Body of pancreas (tissue), 4 donors: ENCODE results near the gene RAB41.

Experiments
- CTCF ChIP-seq, 7 experiments: fragments of 450-650 bp in 4 of 7; fragments of 200-600 bp in 3 of 7; sonication (generic) in 3 of 7; IDR thresholded peaks; one replicate each; pipeline ENCODE4 v1.5.1; 2016 to 2019; ENCODE audit warnings: antibody characterized with exemption in 7 of 7
- POLR2A ChIP-seq, 3 donors: fragments of 450-650 bp; IDR thresholded peaks; one replicate each; pipeline ENCODE4 v1.6.1; 2016; ENCODE audit warnings: antibody characterized with exemption in 3 of 3, mild to moderate bottlenecking in 2 of 3

- TF ChIP-seq POLR2A (IDR thresholded peaks at IDR 0.05): no peak
- TF ChIP-seq CTCF (IDR thresholded peaks at IDR 0.05): no peak
Measured at GRCh38 chrX:70260104-70260503, 21.9 kb upstream of the RAB41 start, which contains the start of gene P2RY4.
